Endodermal cell (in vitro differentiated cells): ENCODE measurements around the gene ARIH1. TPM values are rescaled to one million over a fixed set of nuclear protein-coding genes. Genes with fewer than 3 reads are reported as not detected.

ENCODE experiments used
- DNase-seq: peaks from one replicate; pipeline ENCODE4 v3.0.0-alpha.2; 2017
- H3K27ac ChIP-seq: 2 replicates; pipeline ENCODE4 v1.5.1; 2013; ENCODE audit warnings: mild to moderate bottlenecking, low read depth, low read length, moderate library complexity
- H3K27me3 ChIP-seq: 2 replicates; pipeline ENCODE4 v1.6.1; 2013; ENCODE audit warnings: mild to moderate bottlenecking, low read length, moderate library complexity; ENCODE audit not compliant: insufficient read depth, control insufficient read depth, poor library complexity, severe bottlenecking
- H3K36me3 ChIP-seq: 2 replicates; pipeline ENCODE4 v1.7.0; 2013; ENCODE audit warnings: mild to moderate bottlenecking, low read length, moderate library complexity; ENCODE audit not compliant: control insufficient read depth, insufficient read depth
- H3K4me1 ChIP-seq: one replicate; pipeline ENCODE4 v1.7.0; 2013; ENCODE audit warnings: low read length; ENCODE audit not compliant: control insufficient read depth, insufficient read depth
- H3K4me3 ChIP-seq: 2 replicates; pipeline ENCODE4 v1.5.1; 2013; ENCODE audit warnings: mild to moderate bottlenecking, low read length, moderate library complexity
- H3K9ac ChIP-seq: 2 replicates; pipeline ENCODE4 v1.6.1; 2013; ENCODE audit warnings: mild to moderate bottlenecking, low read length, moderate library complexity; ENCODE audit not compliant: poor library complexity, severe bottlenecking; ENCODE audit errors: extremely low read depth
- H3K9me3 ChIP-seq: 2 replicates; pipeline ENCODE4 v1.6.1; 2013; ENCODE audit warnings: mild to moderate bottlenecking, low read length, moderate library complexity; ENCODE audit not compliant: control insufficient read depth
- H3K27ac Mint-ChIP-seq: 2 replicates; pipeline ENCODE4 v1.8.0; 2020; ENCODE audit warnings: mixed read lengths
- H3K27me3 Mint-ChIP-seq: 2 replicates; pipeline ENCODE4 v1.8.0; 2021; ENCODE audit warnings: mild to moderate bottlenecking, mixed read lengths; ENCODE audit not compliant: insufficient read depth
- H3K36me3 Mint-ChIP-seq: 2 replicates; pipeline ENCODE4 v1.8.0; 2020; ENCODE audit warnings: low read depth, mixed read lengths
- H3K4me1 Mint-ChIP-seq: 2 replicates; pipeline ENCODE4 v1.8.0; 2020; ENCODE audit warnings: mixed read lengths
- H3K4me3 Mint-ChIP-seq: 2 replicates; pipeline ENCODE4 v1.8.0; 2020; ENCODE audit warnings: mild to moderate bottlenecking, moderate library complexity, mixed read lengths
- H3K9me3 Mint-ChIP-seq: 2 replicates; pipeline ENCODE4 v1.8.0; 2020; ENCODE audit warnings: mild to moderate bottlenecking, mixed read lengths
- CTCF ChIP-seq: fragments of 200-600 bp; sonication (generic); conservative IDR thresholded peaks from 2 replicates; pipeline ENCODE4 v1.5.0; 2021; ENCODE audit warnings: antibody characterized with exemption, mild to moderate bottlenecking
- WGBS, 2 experiments: methylation state at CpG; one replicate each; pipeline versions ENCODE4 v1.1.5 to v1.1.7; 2013; ENCODE audit warnings: missing lambda C conversion rate in 2 of 2, mixed read lengths in 1 of 2; ENCODE audit not compliant: insufficient coverage in 1 of 2, insufficient read length in 1 of 2; 5-methylcytosine and 5-hydroxymethylcytosine counted together
- total RNA-seq, 2 donors: library from RNA; stranded (reverse); fragmentation: NEBNext Ultra II Directional in 1 of 2; extraction: Animal tissue kit (Norgen Biotek cat#: 25700) in 1 of 2; gene quantifications; 2 replicates in 1 of 2; 3 replicates in 1 of 2; pipeline ENCODE4 v1.2.1, GENCODE V29; 2021

ARIH1 gene
- total RNA-seq, 2 donors from 2014 or later: 183 to 238 TPM

GRCh38 chr15:72456684-72457083 lies 17.4 kb upstream of the ARIH1 start:
- no peak for TF ChIP-seq CTCF
- Histone ChIP-seq H3K9ac (no peak overlapping the region), H3K27me3 (peaks cover 9% of the 10 kb centered on the region), H3K36me3 (no peaks in the 10 kb centered on the region), H3K4me1 (no peaks in the 10 kb centered on the region), H3K9me3 (no peaks in the 10 kb centered on the region), H3K4me3 (no peak overlapping the region), H3K27ac (no peak overlapping the region)
- H3K27ac Mint-ChIP-seq: no peak overlapping the region
- WGBS, 2 experiments: 86 to 96% methylated on average over 2 to 3 of the region's 7 CpGs
- H3K4me1 Mint-ChIP-seq: peaks cover 2% of the 10 kb centered on the region
- no peak overlapping the region for H3K4me3 Mint-ChIP-seq
- H3K36me3 Mint-ChIP-seq: no peaks in the 10 kb centered on the region
- no peaks in the 10 kb centered on the region for H3K9me3 Mint-ChIP-seq
- no peak for DNase-seq
- H3K27me3 Mint-ChIP-seq: no peaks in the 10 kb centered on the region

GRCh38 chr15:72460402-72460801 lies 13.7 kb upstream of the ARIH1 start:
- Histone ChIP-seq H3K9ac (no peak overlapping the region), H3K36me3 (no peaks in the 10 kb centered on the region), H3K27me3 (no peaks in the 10 kb centered on the region), H3K4me1 (no peaks in the 10 kb centered on the region), H3K9me3 (no peaks in the 10 kb centered on the region), H3K4me3 (no peak overlapping the region), H3K27ac (no peak overlapping the region)
- no peaks in the 10 kb centered on the region for H3K36me3 Mint-ChIP-seq
- no peaks in the 10 kb centered on the region for H3K9me3 Mint-ChIP-seq
- no peaks in the 10 kb centered on the region for H3K27me3 Mint-ChIP-seq
- H3K4me3 Mint-ChIP-seq: no peak overlapping the region
- H3K4me1 Mint-ChIP-seq: peaks cover 2% of the 10 kb centered on the region
- DNase-seq: no peak
- no peak for TF ChIP-seq CTCF
- 94 to 95% methylated on average over 3 of the region's 3 CpGs for WGBS, 2 experiments
- no peak overlapping the region for H3K27ac Mint-ChIP-seq

GRCh38 chr15:72463702-72464101 lies 10.4 kb upstream of the ARIH1 start:
- Histone ChIP-seq H3K27me3 (no peaks in the 10 kb centered on the region), H3K4me3 (no peak overlapping the region), H3K9me3 (no peaks in the 10 kb centered on the region), H3K9ac (no peak overlapping the region), H3K27ac (no peak overlapping the region), H3K4me1 (no peaks in the 10 kb centered on the region), H3K36me3 (no peaks in the 10 kb centered on the region)
- Mint-ChIP-seq H3K36me3 (no peaks in the 10 kb centered on the region), H3K9me3 (no peaks in the 10 kb centered on the region), H3K27ac (no peak overlapping the region), H3K4me3 (no peak overlapping the region), H3K4me1 (no peaks in the 10 kb centered on the region), H3K27me3 (no peaks in the 10 kb centered on the region)
- no peak for DNase-seq
- 90 to 100% methylated on average over 1 of the region's 2 CpGs for WGBS, 2 experiments
- TF ChIP-seq CTCF: no peak
